GM19351 (cell line): Measurements from ENCODE around the gene ATP5MK.
"Not testable (repeated sequence)": the region's sequence is repeated elsewhere in the genome, so short reads cannot be mapped to it uniquely, and the experiment has no call there.

Source experiments
- ATAC-seq: cut with Tn5 transposase; IDR thresholded peaks from one replicate; pipeline ENCODE4 v1.9.1; 2021; ENCODE audit warnings: mild to moderate bottlenecking, moderate library complexity; ENCODE audit not compliant: unreplicated experiment

Gene ATP5MK

GRCh38 chr10:103396067-103396788, at the start of gene ATP5MK, which contains the start of gene PDCD11:
TSS of gene ATP5MK (minus strand) at chr10:103396475. CDS start at chr10:103392457, 4,018 bp downstream.
TSS of gene PDCD11 (plus strand) at chr10:103396626. CDS start at chr10:103398427, 1,801 bp downstream.
- peak; percentile 99 for ATAC-seq

GRCh38 chr10:103445366-103445765, 49.1 kb upstream of the ATP5MK start:
- no peak for ATAC-seq

GRCh38 chr10:103444478-103444877, 48.2 kb upstream of the ATP5MK start:
- ATAC-seq, result no peak

- no peak for ATAC-seq
Measured at GRCh38 chr10:103443475-103444185, 47.4 kb upstream of the ATP5MK start.

GRCh38 chr10:103442031-103442461, 45.8 kb upstream of the ATP5MK start:
- ATAC-seq, result no peak

GRCh38 chr10:103441611-103442010, 45.3 kb upstream of the ATP5MK start:
- no peak for ATAC-seq

- ATAC-seq, result no peak
Measured at GRCh38 chr10:103441206-103441605, 44.9 kb upstream of the ATP5MK start.

- ATAC-seq, result no peak
Measured at GRCh38 chr10:103440416-103440815, 44.1 kb upstream of the ATP5MK start.

- no peak for ATAC-seq
Measured at GRCh38 chr10:103439776-103440175, 43.5 kb upstream of the ATP5MK start.

- no peak for ATAC-seq
Measured at GRCh38 chr10:103433858-103434257, 37.6 kb upstream of the ATP5MK start.

GRCh38 chr10:103431902-103432301, 35.6 kb upstream of the ATP5MK start:
- ATAC-seq, result no peak

GRCh38 chr10:103429647-103430046, 33.4 kb upstream of the ATP5MK start:
- no peak for ATAC-seq

- ATAC-seq, result no peak
Measured at GRCh38 chr10:103428989-103429643, 32.8 kb upstream of the ATP5MK start.

GRCh38 chr10:103427866-103428265, 31.6 kb upstream of the ATP5MK start:
- ATAC-seq, result no peak

- ATAC-seq, result no peak
Measured at GRCh38 chr10:103423748-103424147, 27.5 kb upstream of the ATP5MK start.

GRCh38 chr10:103419101-103419500, 22.8 kb upstream of the ATP5MK start:
- no peak for ATAC-seq

- ATAC-seq, result no peak
Measured at GRCh38 chr10:103417601-103418000, 21.3 kb upstream of the ATP5MK start.

- not testable (repeated sequence) for ATAC-seq
Measured at GRCh38 chr10:103417148-103417469, 20.8 kb upstream of the ATP5MK start.

- no peak for ATAC-seq
Measured at GRCh38 chr10:103416436-103417147, 20.3 kb upstream of the ATP5MK start.

GRCh38 chr10:103415581-103415980, 19.3 kb upstream of the ATP5MK start:
- ATAC-seq, result no peak

GRCh38 chr10:103413564-103413963, 17.3 kb upstream of the ATP5MK start:
- no peak for ATAC-seq
